Neuron (in vitro differentiated cells): ENCODE measurements around the gene MMP23B.
"Not testable (repeated sequence)": the region's sequence is repeated elsewhere in the genome, so short reads cannot be mapped to it uniquely, and the experiment has no call there.

Source experiments
- H2AFZ ChIP-seq: one replicate; pipeline ENCODE4 v1.6.1; 2013; ENCODE audit warnings: low read depth, mild to moderate bottlenecking, inconsistent platforms, low read length, moderate library complexity
- H3K27me3 ChIP-seq: one replicate; pipeline ENCODE4 v1.6.1; 2013; ENCODE audit warnings: low read length; ENCODE audit not compliant: insufficient read depth
- H3K36me3 ChIP-seq: one replicate; pipeline ENCODE4 v1.6.1; 2013; ENCODE audit warnings: low read length; ENCODE audit not compliant: insufficient read depth
- H3K4me1 ChIP-seq: one replicate; pipeline ENCODE4 v1.6.1; 2013; ENCODE audit warnings: low read length; ENCODE audit not compliant: insufficient read depth
- H3K4me3 ChIP-seq: 2 replicates; pipeline ENCODE4 v1.5.1; 2013; ENCODE audit warnings: mild to moderate bottlenecking, low read length, moderate library complexity
- H3K9me3 ChIP-seq: one replicate; pipeline ENCODE4 v1.6.1; 2013; ENCODE audit warnings: low read length

The MMP23B gene

DNA sequence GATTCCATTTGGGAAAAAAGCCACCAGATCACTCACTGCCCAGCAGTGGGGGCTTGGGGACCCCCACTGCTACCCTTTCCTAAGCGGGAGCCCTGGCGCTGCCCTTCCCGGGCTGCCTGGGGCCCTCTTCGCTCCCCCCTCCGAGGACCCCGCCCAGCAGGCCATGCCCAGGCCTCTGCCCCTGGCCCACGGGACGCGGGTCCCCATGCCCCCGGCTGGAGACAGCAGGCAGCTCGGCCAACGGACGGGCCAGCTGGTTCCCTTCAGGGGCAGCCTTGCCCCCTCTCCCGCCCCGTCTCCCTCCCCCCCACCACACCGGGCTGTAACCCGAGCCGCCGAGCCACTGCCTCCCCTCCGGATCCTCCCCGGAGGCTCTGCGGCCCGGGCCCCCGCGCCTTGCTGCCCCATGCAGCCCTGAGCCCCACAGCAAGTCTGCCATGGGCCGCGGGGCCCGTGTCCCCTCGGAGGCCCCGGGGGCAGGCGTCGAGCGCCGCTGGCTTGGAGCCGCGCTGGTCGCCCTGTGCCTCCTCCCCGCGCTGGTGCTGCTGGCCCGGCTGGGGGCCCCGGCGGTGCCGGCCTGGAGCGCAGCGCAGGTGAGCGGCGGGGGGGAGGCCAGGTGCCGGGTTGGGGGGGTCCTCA is at the start of gene MMP23B:
Gene MMP23B (plus strand): TSS at position 392 of the 639 bp plus-strand sequence. CDS start 46 bp downstream, at position 438.
- H3K36me3 ChIP-seq, result peaks cover 20% of the 10 kb centered on the region
- no peak within 1 kb of the TSS for H2AFZ ChIP-seq
- no peaks in the 10 kb centered on the region for H3K9me3 ChIP-seq
- no peaks in the 10 kb centered on the region for H3K4me1 ChIP-seq
- no peak within 1 kb of the TSS for H3K4me3 ChIP-seq
- no peaks in the 10 kb centered on the region for H3K27me3 ChIP-seq

DNA sequence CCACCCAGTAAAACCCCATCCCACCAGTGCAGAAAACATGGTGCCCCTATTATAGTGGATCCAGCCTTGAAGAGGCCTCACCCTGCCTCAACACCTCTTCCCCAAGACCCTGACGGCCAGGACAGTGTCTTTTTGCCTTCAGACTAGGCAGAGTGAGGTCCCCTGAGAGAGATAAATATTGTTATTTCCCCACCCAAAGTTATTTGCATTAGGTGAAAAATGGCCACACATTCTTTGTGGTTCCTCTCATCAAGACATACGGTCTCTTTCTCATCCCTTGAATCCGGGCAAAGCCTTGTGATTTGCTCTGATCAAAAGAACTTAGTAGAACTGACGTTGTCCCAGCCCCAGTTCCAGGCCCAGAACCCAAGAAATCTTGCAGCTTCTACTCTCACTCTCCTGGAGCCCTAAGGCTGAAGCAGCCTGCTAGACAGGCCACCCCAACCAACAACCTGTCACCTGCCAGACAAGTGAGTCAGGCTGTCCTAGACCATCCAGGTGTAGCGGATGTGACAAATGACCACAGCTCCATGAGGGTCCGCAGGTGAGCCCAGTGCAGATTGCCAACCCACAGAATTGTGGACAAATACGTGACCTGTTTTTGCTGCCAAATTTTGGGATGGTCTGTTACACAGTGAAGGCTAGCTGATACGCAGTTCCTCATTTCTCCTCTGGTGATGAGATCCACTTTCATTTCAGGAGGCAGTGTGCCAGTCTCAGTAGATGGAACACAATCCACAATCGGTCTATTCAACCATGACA is 49.2 kb upstream of the MMP23B start:
- no peak overlapping the region for H2AFZ ChIP-seq
- H3K4me1 ChIP-seq, result peaks cover 3% of the 10 kb centered on the region
- no peak overlapping the region for H3K4me3 ChIP-seq
- peaks cover 29% of the 10 kb centered on the region for H3K27me3 ChIP-seq
- H3K36me3 ChIP-seq, result no peaks in the 10 kb centered on the region
- peaks cover 3% of the 10 kb centered on the region for H3K9me3 ChIP-seq

DNA sequence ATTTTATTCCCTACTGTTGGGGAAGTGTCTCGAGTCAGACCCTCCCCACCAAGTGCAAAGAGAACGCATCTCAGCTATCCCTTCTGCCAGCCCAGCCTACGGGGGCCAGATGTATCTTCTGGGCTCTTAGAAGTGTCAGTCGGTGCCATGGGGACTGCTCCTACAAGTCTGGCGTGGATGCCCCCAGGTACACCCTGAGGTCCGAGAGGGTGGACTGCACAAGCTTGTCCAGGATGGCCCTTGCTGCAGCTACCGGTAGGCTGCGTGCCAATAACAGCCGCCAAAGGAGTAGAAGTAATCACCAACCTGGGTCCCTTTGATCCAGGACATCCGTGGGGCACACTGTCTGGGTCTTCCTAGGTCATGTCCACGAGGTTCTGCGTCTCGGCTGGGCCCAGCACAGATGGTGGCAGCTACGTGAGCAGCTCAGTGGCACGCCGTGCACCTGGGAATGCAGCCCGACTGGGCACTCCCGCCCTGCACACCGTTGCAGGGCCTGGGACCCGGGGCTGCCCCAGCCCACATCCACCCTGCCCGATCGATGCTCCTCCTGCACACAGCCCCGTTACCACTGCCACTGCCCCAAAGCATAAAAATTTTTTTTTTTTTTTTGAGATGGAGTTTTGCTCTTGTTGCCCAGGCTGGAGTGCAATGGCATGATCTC is 48.5 kb upstream of the MMP23B start:
- H3K4me1 ChIP-seq, result peaks cover 3% of the 10 kb centered on the region
- no peak overlapping the region for H3K4me3 ChIP-seq
- H3K27me3 ChIP-seq, result peaks cover 28% of the 10 kb centered on the region
- H3K9me3 ChIP-seq, result peaks cover 3% of the 10 kb centered on the region
- no peaks in the 10 kb centered on the region for H3K36me3 ChIP-seq
- H2AFZ ChIP-seq, result no peak overlapping the region

DNA sequence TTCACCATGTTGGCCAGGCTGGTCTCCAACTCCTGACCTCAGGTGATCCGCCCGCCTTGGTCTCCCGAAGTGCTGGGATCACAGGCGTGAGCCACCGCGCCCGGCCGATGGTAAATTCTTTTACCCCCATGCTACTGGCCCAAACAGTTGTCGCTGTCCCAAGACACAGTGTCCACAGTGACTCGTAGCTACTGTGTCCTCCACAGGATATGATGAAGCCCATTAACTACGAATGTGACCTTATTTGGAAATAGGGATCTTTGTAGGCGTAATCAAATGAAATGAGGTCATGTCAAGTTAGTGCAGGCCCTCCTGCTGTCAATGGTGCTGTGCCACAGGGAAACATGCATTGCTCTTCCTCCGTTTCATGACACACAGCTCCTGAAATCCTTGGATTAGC is 40.5 kb upstream of the MMP23B start:
- H3K9me3 ChIP-seq, result peaks cover 2% of the 10 kb centered on the region
- peaks cover 2% of the 10 kb centered on the region for H3K27me3 ChIP-seq
- no peak overlapping the region for H3K4me3 ChIP-seq
- H3K4me1 ChIP-seq, result peaks cover 2% of the 10 kb centered on the region
- H2AFZ ChIP-seq, result no peak overlapping the region
- no peaks in the 10 kb centered on the region for H3K36me3 ChIP-seq

DNA sequence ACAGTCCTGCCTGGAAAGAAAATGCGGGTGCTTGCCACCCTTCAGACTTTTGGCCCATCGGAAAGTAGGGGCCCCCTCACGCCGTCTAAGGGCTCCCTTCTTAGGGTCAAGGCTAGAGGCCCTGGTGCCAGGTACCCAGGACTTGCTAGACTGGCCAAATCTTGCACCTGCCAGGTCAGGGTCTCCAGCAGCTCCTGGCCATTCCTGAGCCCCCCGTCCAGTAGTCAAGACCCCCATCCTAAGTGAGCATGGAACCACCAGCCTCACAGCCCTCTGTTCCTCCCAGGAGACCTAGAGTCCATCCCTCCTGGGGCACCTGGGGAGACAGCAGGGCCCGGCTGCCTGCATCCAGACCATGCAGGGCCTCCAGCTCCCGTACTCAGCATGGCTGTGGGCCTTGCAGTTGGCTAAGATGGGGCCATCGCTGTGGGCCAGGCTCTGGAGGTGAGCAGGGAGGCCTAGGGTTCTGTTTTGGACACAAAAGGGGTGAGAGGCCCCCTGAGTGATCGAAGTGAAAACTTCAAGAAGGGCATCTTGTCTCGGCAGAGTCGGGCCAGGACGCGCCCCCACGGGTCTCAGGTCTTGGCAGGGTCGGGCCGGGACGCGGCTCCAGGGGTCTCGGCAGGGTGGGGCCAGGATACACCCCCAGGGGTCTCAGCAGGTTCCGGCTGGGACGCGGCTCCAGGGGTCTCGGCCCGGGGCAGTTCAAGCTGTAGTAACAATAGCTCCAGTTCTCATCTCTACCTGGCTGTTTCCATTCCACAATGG is 38.0 kb upstream of the MMP23B start:
- H3K36me3 ChIP-seq, result no peaks in the 10 kb centered on the region
- no peak overlapping the region for H2AFZ ChIP-seq
- peaks cover 10% of the 10 kb centered on the region for H3K4me1 ChIP-seq
- peaks cover 2% of the 10 kb centered on the region for H3K9me3 ChIP-seq
- H3K4me3 ChIP-seq, result no peak overlapping the region
- peaks cover 2% of the 10 kb centered on the region for H3K27me3 ChIP-seq

DNA sequence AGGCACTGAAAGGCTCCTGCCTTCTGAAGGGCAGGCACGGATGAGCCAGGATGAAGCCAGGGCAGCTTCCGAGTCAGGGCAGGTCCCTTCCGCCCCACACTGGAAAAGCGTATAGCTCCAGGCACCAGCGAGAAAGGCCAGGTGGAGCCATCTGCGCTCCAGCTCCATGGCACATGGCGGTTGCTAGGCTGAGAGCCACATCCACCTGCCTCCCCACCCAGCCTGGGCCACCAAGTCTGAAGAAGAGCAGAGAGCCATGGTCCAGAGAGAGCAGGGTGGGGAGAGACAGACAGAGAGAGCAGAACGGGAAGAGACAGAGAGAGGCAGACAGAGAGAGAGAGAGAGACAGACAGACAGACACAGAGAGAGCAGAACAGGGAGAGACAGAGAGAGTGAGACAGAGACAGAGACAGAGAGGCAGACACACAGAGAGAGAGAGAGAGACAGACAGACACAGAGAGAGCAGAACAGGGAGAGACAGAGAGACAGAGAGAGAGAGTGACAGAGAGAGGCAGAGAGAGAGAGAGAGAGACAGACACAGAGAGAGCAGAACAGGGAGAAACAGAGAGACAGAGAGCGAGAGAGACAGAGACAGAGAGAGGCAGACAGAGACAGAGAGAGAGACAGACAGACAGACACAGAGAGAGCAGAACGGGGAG is 37.2 kb upstream of the MMP23B start:
- peaks cover 2% of the 10 kb centered on the region for H3K27me3 ChIP-seq
- H3K4me1 ChIP-seq, result peaks cover 10% of the 10 kb centered on the region
- peaks cover 2% of the 10 kb centered on the region for H3K9me3 ChIP-seq
- no peak overlapping the region for H2AFZ ChIP-seq
- H3K4me3 ChIP-seq, result no peak overlapping the region
- H3K36me3 ChIP-seq, result no peaks in the 10 kb centered on the region

DNA sequence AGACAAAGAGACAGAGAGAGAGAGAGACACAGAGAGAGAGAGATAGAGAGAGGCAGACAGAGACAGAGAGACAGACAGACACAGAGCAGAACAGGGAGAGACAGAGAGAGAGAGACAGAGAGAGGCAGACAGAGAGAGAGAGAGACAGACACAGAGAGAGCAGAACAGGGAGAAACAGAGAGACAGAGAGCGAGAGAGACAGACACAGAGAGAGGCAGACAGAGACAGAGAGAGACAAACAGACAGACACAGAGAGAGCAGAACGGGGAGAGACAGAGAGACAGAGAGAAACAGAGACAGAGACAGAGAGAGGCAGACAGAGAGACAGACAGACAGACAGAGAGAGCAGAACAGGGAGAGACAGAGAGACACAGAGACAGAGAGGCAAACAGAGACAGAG is 36.6 kb upstream of the MMP23B start:
- H2AFZ ChIP-seq, H3K27me3 ChIP-seq, H3K9me3 ChIP-seq, H3K36me3 ChIP-seq, H3K4me3 ChIP-seq: not testable (repeated sequence)
- H3K4me1 ChIP-seq, result peaks cover 12% of the 10 kb centered on the region

DNA sequence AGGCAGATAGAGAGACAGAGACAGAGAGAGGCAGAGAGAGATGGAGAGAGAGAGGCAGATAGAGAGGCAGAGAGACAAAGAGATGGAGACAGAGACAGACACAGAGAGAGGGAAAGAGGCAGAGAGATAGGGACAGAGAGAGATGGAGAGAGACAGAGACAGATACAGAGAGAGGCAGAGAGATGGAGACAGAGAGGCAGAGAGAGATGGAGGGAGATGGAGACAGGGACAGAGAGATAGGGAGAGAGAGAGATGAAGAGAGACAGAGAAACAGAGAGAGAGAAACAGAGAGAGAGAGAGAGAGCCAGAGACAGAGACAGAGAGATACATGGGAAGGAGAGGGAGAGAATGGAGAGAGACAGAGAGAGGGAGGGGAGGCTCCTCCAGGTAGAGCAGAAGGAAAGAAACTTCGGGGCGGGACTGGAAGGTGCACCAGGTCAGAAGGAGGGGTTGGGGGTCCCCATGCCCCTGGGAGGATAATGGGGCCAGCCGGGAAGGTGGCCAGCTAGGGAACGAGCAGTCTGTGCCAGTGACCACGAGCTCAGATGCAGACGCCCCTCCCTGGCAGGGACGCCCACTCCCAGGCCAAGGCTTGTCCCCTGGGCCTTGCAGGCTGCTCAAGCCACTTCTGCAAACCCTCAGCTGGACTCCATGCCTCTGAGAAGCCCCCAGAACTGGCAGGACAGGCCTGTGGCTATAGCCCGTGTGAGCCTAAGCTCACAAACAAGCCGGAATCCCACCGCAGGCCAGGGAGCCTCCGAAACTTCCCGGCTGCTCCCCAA is 35.3 kb upstream of the MMP23B start:
- Histone ChIP-seq H3K27me3 (no peaks in the 10 kb centered on the region), H3K9me3 (no peaks in the 10 kb centered on the region), H2AFZ (no peak overlapping the region), H3K4me1 (peaks cover 15% of the 10 kb centered on the region), H3K36me3 (no peaks in the 10 kb centered on the region), H3K4me3 (no peak overlapping the region)

DNA sequence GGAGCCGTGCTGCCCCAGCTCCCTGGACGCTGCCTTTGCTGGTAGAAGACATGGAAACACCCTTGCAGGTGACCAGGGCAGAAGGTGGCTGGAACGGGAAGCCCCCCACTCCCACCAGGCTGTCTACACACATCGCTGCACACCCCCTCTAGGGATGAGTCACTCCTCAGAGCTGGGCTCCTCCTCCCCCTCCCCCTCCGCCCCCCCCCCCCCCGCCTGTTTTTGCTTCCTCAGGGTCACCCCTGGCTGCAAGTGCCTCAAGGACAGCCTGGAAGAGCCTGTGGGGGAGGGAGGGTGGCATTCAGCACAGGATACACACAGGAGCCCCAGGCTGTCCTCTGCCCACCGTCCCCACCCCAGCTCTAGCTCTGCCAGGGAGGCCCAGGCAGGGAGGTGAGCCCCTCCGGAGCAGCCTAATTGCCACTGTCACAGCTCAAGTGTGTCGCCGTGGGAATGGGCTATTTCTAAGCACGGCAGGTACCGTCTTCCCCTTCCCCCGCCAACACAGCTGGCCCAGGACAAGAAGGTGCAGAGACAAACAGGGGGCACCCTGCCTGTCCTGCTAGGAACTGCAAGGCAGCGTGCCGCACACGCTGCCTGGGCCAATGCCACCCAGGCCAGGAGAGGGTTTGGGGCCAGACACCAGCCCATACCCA is 34.6 kb upstream of the MMP23B start:
- Histone ChIP-seq H2AFZ (no peak overlapping the region), H3K9me3 (no peaks in the 10 kb centered on the region), H3K4me3 (no peak overlapping the region), H3K4me1 (peaks cover 15% of the 10 kb centered on the region), H3K36me3 (no peaks in the 10 kb centered on the region), H3K27me3 (no peaks in the 10 kb centered on the region)

DNA sequence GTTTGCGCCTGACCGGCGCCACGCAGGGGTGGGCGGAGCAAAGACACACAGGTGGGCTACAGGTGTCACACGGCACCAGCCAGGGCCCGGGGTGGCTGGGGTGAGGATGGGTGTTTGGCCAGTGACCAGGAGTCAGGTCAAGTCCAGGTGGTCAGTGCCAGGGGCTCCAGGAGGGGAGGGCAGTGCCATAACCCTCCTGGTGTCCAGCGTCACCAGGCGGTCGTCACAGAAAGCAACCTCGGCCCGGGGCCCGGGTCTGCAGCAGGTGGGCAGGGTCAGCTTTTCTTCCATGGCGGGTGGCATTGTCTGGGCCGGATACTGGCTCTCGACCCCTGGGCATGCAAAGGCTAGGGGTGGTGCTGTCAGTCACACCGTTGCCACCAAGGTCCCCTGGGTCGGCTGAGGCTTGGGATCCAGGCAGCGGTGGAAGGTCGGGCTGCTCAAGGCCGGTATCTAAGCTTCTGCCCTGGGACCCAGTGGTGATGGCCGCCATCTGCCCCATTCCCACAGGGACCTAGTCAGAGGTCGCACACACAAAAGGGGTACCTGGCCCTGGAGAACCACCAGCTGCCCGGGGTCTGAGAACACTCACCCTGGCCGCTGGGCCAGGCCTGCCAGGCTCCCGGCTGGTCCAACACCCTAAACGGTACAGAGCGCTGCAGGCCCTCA is 33.8 kb upstream of the MMP23B start:
- Histone ChIP-seq H3K27me3 (no peaks in the 10 kb centered on the region), H2AFZ (no peak overlapping the region), H3K9me3 (no peaks in the 10 kb centered on the region), H3K4me1 (peaks cover 15% of the 10 kb centered on the region), H3K36me3 (no peaks in the 10 kb centered on the region), H3K4me3 (no peak overlapping the region)

DNA sequence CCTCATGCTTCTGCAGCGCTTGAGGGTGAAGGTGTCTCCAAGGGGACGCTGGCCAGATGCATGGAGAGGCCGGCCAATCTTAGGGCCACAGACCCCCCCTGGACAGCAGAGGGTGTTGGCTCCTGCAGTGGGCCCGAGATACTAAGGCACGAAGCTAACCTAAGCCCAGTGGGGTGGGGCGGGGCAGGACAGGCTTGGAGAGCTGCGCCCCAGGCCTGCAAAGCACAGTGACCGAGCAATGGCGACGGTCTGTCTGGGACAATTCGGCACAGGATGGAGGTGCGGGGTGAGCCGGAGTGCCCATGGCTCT is 33.3 kb upstream of the MMP23B start:
- Histone ChIP-seq H3K27me3 (no peaks in the 10 kb centered on the region), H3K4me1 (peaks cover 15% of the 10 kb centered on the region), H3K36me3 (no peaks in the 10 kb centered on the region), H2AFZ (no peak overlapping the region), H3K4me3 (no peak overlapping the region), H3K9me3 (no peaks in the 10 kb centered on the region)
